GM23338 (cell line): ENCODE measurements around the gene DHX40. TPM values are rescaled to one million over a fixed set of nuclear protein-coding genes. Genes with fewer than 3 reads are reported as not detected.

ENCODE experiments used
- polyA plus RNA-seq: library from polyadenylated mRNA; unstranded; fragments of >200 nt; fragmentation: Nextera tagmentation; extraction: Ambion mirVana; gene quantifications from 2 replicates; pipeline ENCODE4 v1.2.1, GENCODE V29; 2016
- small RNA-seq: library from RNA; depleted of rRNA; stranded (forward); fragments of <200 nt; gene quantifications from one replicate; pipeline ENCODE3, GENCODE V24; 2014; ENCODE audit warnings: low replicate concordance
- total RNA-seq: library from RNA; depleted of rRNA; stranded (reverse); fragments of >200 nt; shearing (Covaris generic); gene quantifications from 2 replicates; pipeline ENCODE4 v1.2.3, GENCODE V29; 2014; rRNA removed

DHX40 gene
- total and polyA plus RNA-seq, 2 experiments from 2014 or later: 14.5 to 38.2 TPM

Small RNAs within 50 kb of the gene (small RNA-seq; reads per million reads assigned to genes)
- 0.25 reads per million, percentile 4 among the genes with 10 or more reads in this experiment for gene RNU4-13P

Other genes with a start within 250 kb of the DHX40 start
- gene YPEL2, start 234.0 kb upstream of the DHX40 start, total RNA-seq: 4.1 and 4.6 TPM in 2 replicates
- 2.1 and 5.2 TPM in 2 replicates for gene YPEL2, start 234.0 kb upstream of the DHX40 start, polyA plus RNA-seq
- gene CLTC, start 54.3 kb downstream of the DHX40 start, total RNA-seq: 328 and 344 TPM in 2 replicates
- 93.1 and 107 TPM in 2 replicates for gene CLTC, start 54.3 kb downstream of the DHX40 start, polyA plus RNA-seq
- 26.6 and 32.7 TPM in 2 replicates for gene PTRH2, start 141.8 kb downstream of the DHX40 start, total RNA-seq
- 70.7 and 85.2 TPM in 2 replicates for gene PTRH2, start 141.8 kb downstream of the DHX40 start, polyA plus RNA-seq
- 112 and 137 TPM in 2 replicates for gene VMP1, start 142.0 kb downstream of the DHX40 start, total RNA-seq
- gene VMP1, start 142.0 kb downstream of the DHX40 start, polyA plus RNA-seq: 63.1 and 70.1 TPM in 2 replicates